GM23338 (cell line): ENCODE measurements around the gene UBE2L6. TPM values are rescaled to one million over a fixed set of nuclear protein-coding genes. Genes with fewer than 3 reads are reported as not detected.

ENCODE experiments used
- ATAC-seq: fragments of 200-7000 bp; cut with Tn5 transposase; 3 replicates; pipeline ENCODE4 v1.9.1; 2020
- DNase-seq: peaks from one replicate; pipeline ENCODE4 v3.0.0-alpha.2; 2015; ENCODE audit warnings: low spot score
- H2AFZ ChIP-seq: fragments of 200-600 bp; sonication (generic); 2 replicates; pipeline ENCODE4 v1.8.0; 2016; ENCODE audit warnings: antibody characterized with exemption, mild to moderate bottlenecking, moderate library complexity
- H3F3A ChIP-seq: fragments of 200-600 bp; sonication (generic); replicated peaks from 2 replicates; pipeline ENCODE4 v1.8.0; 2017; ENCODE audit warnings: antibody characterized with exemption, mixed run types, low read depth
- H3K27ac ChIP-seq: fragments of 200-600 bp; sonication (generic); 2 replicates; pipeline ENCODE4 v1.6.1; 2016; ENCODE audit warnings: low read depth
- H3K27me3 ChIP-seq: fragments of 200-600 bp; sonication (generic); 2 replicates; pipeline ENCODE4 v1.8.0; 2016; ENCODE audit warnings: mild to moderate bottlenecking, mixed run types, moderate library complexity; ENCODE audit not compliant: insufficient read depth
- H3K36me3 ChIP-seq: fragments of 200-600 bp; sonication (generic); 2 replicates; pipeline ENCODE4 v1.8.0; 2016; ENCODE audit warnings: mild to moderate bottlenecking; ENCODE audit not compliant: insufficient read depth
- H3K4me1 ChIP-seq: fragments of 200-600 bp; sonication (generic); 2 replicates; pipeline ENCODE4 v1.8.0; 2016; ENCODE audit warnings: mild to moderate bottlenecking, moderate library complexity; ENCODE audit not compliant: insufficient read depth
- H3K4me2 ChIP-seq: fragments of 200-600 bp; sonication (generic); 2 replicates; pipeline ENCODE4 v1.7.1; 2017; ENCODE audit warnings: mixed run types
- H3K4me3 ChIP-seq: fragments of 200-600 bp; sonication (generic); 2 replicates; pipeline ENCODE4 v1.6.1; 2016; ENCODE audit warnings: mixed run types
- H3K79me2 ChIP-seq: fragments of 200-600 bp; sonication (generic); replicated peaks from 2 replicates; pipeline ENCODE4 v1.8.0; 2017; ENCODE audit warnings: mild to moderate bottlenecking; ENCODE audit not compliant: insufficient read depth
- H3K9me2 ChIP-seq: fragments of 200-600 bp; sonication (generic); 2 replicates; pipeline ENCODE4 v1.8.0; 2017; ENCODE audit not compliant: insufficient read depth
- H4K20me1 ChIP-seq: fragments of 200-600 bp; sonication (generic); replicated peaks from 2 replicates; pipeline ENCODE4 v1.8.0; 2017; ENCODE audit warnings: mild to moderate bottlenecking; ENCODE audit not compliant: insufficient read depth
- H3K27ac Mint-ChIP-seq: 2 replicates; pipeline ENCODE4 v1.8.0; 2020; ENCODE audit warnings: inconsistent platforms, mild to moderate bottlenecking, moderate library complexity, mixed read lengths
- H3K27me3 Mint-ChIP-seq: 3 replicates; pipeline ENCODE4 v1.8.0; 2022; ENCODE audit warnings: low read depth, mild to moderate bottlenecking, moderate library complexity, mixed read lengths, inconsistent platforms; ENCODE audit not compliant: insufficient read depth, poor library complexity
- H3K36me3 Mint-ChIP-seq: 3 replicates; pipeline ENCODE4 v1.8.0; 2021; ENCODE audit warnings: low read depth, mild to moderate bottlenecking, inconsistent platforms, moderate library complexity, mixed read lengths
- H3K4me1 Mint-ChIP-seq: 3 replicates; pipeline ENCODE4 v1.8.0; 2020; ENCODE audit warnings: mild to moderate bottlenecking, inconsistent platforms, mixed read lengths
- H3K4me3 Mint-ChIP-seq: 3 replicates; pipeline ENCODE4 v1.8.0; 2021; ENCODE audit warnings: moderate library complexity, mild to moderate bottlenecking, inconsistent platforms, mixed read lengths
- H3K9me3 Mint-ChIP-seq: 3 replicates; pipeline ENCODE4 v1.8.0; 2020; ENCODE audit warnings: moderate library complexity, mild to moderate bottlenecking, inconsistent platforms, mixed read lengths
- CREB1 ChIP-seq: fragments of 250-450 bp; sonication (Bioruptor Pico); IDR thresholded peaks from 2 replicates; pipeline ENCODE4 v1.5.0; 2020; ENCODE audit warnings: low read depth, mild to moderate bottlenecking, moderate library complexity
- ETS1 ChIP-seq: IDR thresholded peaks from 2 replicates; pipeline ENCODE4 v1.6.1; 2016; ENCODE audit warnings: antibody characterized with exemption
- EZH2 ChIP-seq: fragments of 200-600 bp; sonication (generic); IDR thresholded peaks from one replicate; pipeline ENCODE4 v1.8.0; 2017; ENCODE audit warnings: antibody characterized with exemption, mild to moderate bottlenecking, low read depth; ENCODE audit not compliant: unreplicated experiment
- EZH2phosphoT487 ChIP-seq: fragments of 200-600 bp; sonication (generic); IDR thresholded peaks from one replicate; pipeline ENCODE4 v1.8.1; 2018; ENCODE audit warnings: antibody characterized with exemption; ENCODE audit not compliant: unreplicated experiment
- JUNB ChIP-seq: IDR thresholded peaks from one replicate; pipeline ENCODE4 v1.6.1; 2016; ENCODE audit warnings: antibody characterized with exemption; ENCODE audit not compliant: unreplicated experiment
- NANOG ChIP-seq: IDR thresholded peaks from 2 replicates; pipeline ENCODE4 v1.6.1; 2016; ENCODE audit warnings: antibody characterized with exemption, borderline replicate concordance
- REST ChIP-seq: IDR thresholded peaks from one replicate; pipeline ENCODE4 v1.6.1; 2018; ENCODE audit warnings: antibody characterized with exemption; ENCODE audit not compliant: unreplicated experiment
- ZNF331 ChIP-seq: fragments of 250-450 bp; sonication (Bioruptor Pico); IDR thresholded peaks from 2 replicates; pipeline ENCODE4 v1.5.0; 2020; ENCODE audit warnings: low read depth, mild to moderate bottlenecking, moderate library complexity
- ZNF462 ChIP-seq: fragments of 250-450 bp; sonication (Bioruptor Pico); IDR thresholded peaks from 2 replicates; pipeline ENCODE4 v1.5.0; 2020; ENCODE audit warnings: mild to moderate bottlenecking, moderate library complexity
- polyA plus RNA-seq: library from polyadenylated mRNA; unstranded; fragments of >200 nt; fragmentation: Nextera tagmentation; extraction: Ambion mirVana; gene quantifications from 2 replicates; pipeline ENCODE4 v1.2.1, GENCODE V29; 2016
- total RNA-seq: library from RNA; depleted of rRNA; stranded (reverse); fragments of >200 nt; shearing (Covaris generic); gene quantifications from 2 replicates; pipeline ENCODE4 v1.2.3, GENCODE V29; 2014
- TF ChIP-seq, protein P1 (sequence below), 2 experiments: fragments of 200-600 bp in 1 of 2; sonication (generic) in 1 of 2; conservative IDR thresholded peaks; 2 replicates each; pipeline versions ENCODE4 v1.5.1 to v1.6.1; 2016 to 2017; ENCODE audit warnings: antibody characterized with exemption in 2 of 2, low read depth in 2 of 2, mild to moderate bottlenecking in 2 of 2, moderate library complexity in 1 of 2

Gene UBE2L6
- total and polyA plus RNA-seq, 2 experiments from 2014 or later = 46.0 to 52.0 TPM

- TF ChIP-seq ZNF462 (no peak), EZH2phosphoT487 (no peak), ZNF331 (no peak), EZH2 (no peak), CREB1 (CRISPR knock-in tag) (no peak)
- TF ChIP-seq, protein P1, sequence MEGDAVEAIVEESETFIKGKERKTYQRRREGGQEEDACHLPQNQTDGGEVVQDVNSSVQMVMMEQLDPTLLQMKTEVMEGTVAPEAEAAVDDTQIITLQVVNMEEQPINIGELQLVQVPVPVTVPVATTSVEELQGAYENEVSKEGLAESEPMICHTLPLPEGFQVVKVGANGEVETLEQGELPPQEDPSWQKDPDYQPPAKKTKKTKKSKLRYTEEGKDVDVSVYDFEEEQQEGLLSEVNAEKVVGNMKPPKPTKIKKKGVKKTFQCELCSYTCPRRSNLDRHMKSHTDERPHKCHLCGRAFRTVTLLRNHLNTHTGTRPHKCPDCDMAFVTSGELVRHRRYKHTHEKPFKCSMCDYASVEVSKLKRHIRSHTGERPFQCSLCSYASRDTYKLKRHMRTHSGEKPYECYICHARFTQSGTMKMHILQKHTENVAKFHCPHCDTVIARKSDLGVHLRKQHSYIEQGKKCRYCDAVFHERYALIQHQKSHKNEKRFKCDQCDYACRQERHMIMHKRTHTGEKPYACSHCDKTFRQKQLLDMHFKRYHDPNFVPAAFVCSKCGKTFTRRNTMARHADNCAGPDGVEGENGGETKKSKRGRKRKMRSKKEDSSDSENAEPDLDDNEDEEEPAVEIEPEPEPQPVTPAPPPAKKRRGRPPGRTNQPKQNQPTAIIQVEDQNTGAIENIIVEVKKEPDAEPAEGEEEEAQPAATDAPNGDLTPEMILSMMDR (conservative IDR thresholded peaks at IDR 0.05; ENCODE audit: low read depth in 2 of 2) = no peak
Measured at GRCh38 chr11:57601297-57601696, 33.8 kb upstream of the UBE2L6 start (continued).

GRCh38 chr11:57599381-57599780, 31.9 kb upstream of the UBE2L6 start:
- H3K4me2 ChIP-seq = peak overlapping the region; percentile 93
- ATAC-seq = no peak
- no peaks in the 10 kb centered on the region for H3K9me3 Mint-ChIP-seq
- no peak for TF ChIP-seq REST
- no peak for TF ChIP-seq JUNB
- no peak for TF ChIP-seq ETS1
- TF ChIP-seq, protein P1 (conservative IDR thresholded peaks at IDR 0.05; ENCODE audit: low read depth in 2 of 2) = no peak
- no peak for TF ChIP-seq NANOG
- TF ChIP-seq EZH2 = no peak

More at GRCh38 chr11:57599381-57599780, 31.9 kb upstream of the UBE2L6 start:
- no peak overlapping the region for H2AFZ ChIP-seq
- no peak for DNase-seq
- 0 out of 2 replicates have a peak, but pooled peaks cover 3% of the 10 kb centered on the region for H3K79me2 ChIP-seq
- H3K27ac ChIP-seq = 0 out of 2 replicates have a peak overlapping the region, but pooled peaks have one; percentile 39
- no peaks in the 10 kb centered on the region for H3K27me3 ChIP-seq
- H3F3A ChIP-seq = peaks cover 17% of the 10 kb centered on the region; the same call in 1 of the 2 replicates
- no peaks in the 10 kb centered on the region for H3K36me3 ChIP-seq
- H3K27ac Mint-ChIP-seq = no peak overlapping the region
- peaks cover 18% of the 10 kb centered on the region for H3K27me3 Mint-ChIP-seq
- peaks cover 29% of the 10 kb centered on the region for H3K36me3 Mint-ChIP-seq
- H3K4me3 ChIP-seq = peak overlapping the region; percentile 64
- H3K9me2 ChIP-seq = no peaks in the 10 kb centered on the region
- no peaks in the 10 kb centered on the region for H4K20me1 ChIP-seq
- H3K4me3 Mint-ChIP-seq = peak overlapping the region; percentile 81
- peaks cover 35% of the 10 kb centered on the region for H3K4me1 Mint-ChIP-seq
- H3K4me1 ChIP-seq = peaks cover 11% of the 10 kb centered on the region
